ENCODE data around the gene M6PR.
"Not testable (repeated sequence)": the region's sequence is repeated elsewhere in the genome, so short reads cannot be mapped to it uniquely, and the experiment has no call there.

The M6PR gene

GRCh38 chr12:8950702-8951478, 1.4 kb upstream of the M6PR start:
- no peak for DNase-seq

GRCh38 chr12:8950221-8950527, 729 bp upstream of the M6PR start:
- no peak for DNase-seq

- DNase-seq: peak; percentile 19
Measured at GRCh38 chr12:8948701-8949341, 624 bp downstream of the M6PR start.

GRCh38 chr12:8947737-8948136, 1.7 kb downstream of the M6PR start:
- DNase-seq: no peak

- DNase-seq: no peak
Measured at GRCh38 chr12:8946733-8947132, 2.7 kb downstream of the M6PR start.

GRCh38 chr12:8943565-8944186, 5.8 kb downstream of the M6PR start:
- DNase-seq: no peak

GRCh38 chr12:8941691-8942478, 7.6 kb downstream of the M6PR start:
- DNase-seq: no peak

- not testable (repeated sequence) for DNase-seq
Measured at GRCh38 chr12:8937842-8938442, 11.5 kb downstream of the M6PR start.

- no peak for DNase-seq
Measured at GRCh38 chr12:8936735-8937134, 12.7 kb downstream of the M6PR start.

- DNase-seq: not testable (repeated sequence)
Measured at GRCh38 chr12:8934080-8934479, 15.4 kb downstream of the M6PR start.

GRCh38 chr12:8932464-8932863, 17.0 kb downstream of the M6PR start:
- DNase-seq: not testable (repeated sequence)

- DNase-seq: not testable (repeated sequence)
Measured at GRCh38 chr12:8930655-8931323, 18.7 kb downstream of the M6PR start.

GRCh38 chr12:8922544-8922943, 26.9 kb downstream of the M6PR start:
- DNase-seq: no peak

- DNase-seq: not testable (repeated sequence)
Measured at GRCh38 chr12:8919643-8920042, 29.8 kb downstream of the M6PR start.

GRCh38 chr12:8917751-8918150, 31.7 kb downstream of the M6PR start:
- DNase-seq: no peak

- no peak for DNase-seq
Measured at GRCh38 chr12:8917031-8917430, 32.4 kb downstream of the M6PR start.

GRCh38 chr12:8916154-8916553, 33.3 kb downstream of the M6PR start:
- no peak for DNase-seq

GRCh38 chr12:8914716-8915526, 34.5 kb downstream of the M6PR start:
- DNase-seq: peak; percentile 75

- DNase-seq: peak; percentile 84
Measured at GRCh38 chr12:8914033-8914715, 35.3 kb downstream of the M6PR start, which contains the start of gene PHC1. TSS of gene PHC1 (plus strand) at chr12:8914509. CDS start at chr12:8917678, 3,169 bp downstream.

GRCh38 chr12:8913702-8914032, 35.8 kb downstream of the M6PR start:
- no peak for DNase-seq

GRCh38 chr12:8912914-8913313, 36.5 kb downstream of the M6PR start:
- DNase-seq: peak; percentile 6
